Panc1 (cell line): ENCODE measurements around the gene STAC3. TPM values are rescaled to one million over a fixed set of nuclear protein-coding genes. Genes with fewer than 3 reads are reported as not detected.

Experiments used
- ATAC-seq: fragments of 200-7000 bp; cut with Tn5 transposase; 2 replicates; pipeline ENCODE4 v1.9.1; 2020; ENCODE audit warnings: mild to moderate bottlenecking, moderate library complexity
- BruUV-seq: library from RNA; stranded (reverse); fragments of 400-500 nt; replicated peaks from 2 replicates; lab custom pipeline; 2021; lab: Mats Ljungman, UMichigan
- CTCF ChIA-PET: fragments of 300-600 bp; sonication (Branson Sonifier 250); formaldehyde crosslinking; loops from one replicate; lab custom pipeline; 2022; ENCODE audit warnings: antibody characterized with exemption; lab: Charles Lee
- POLR2A ChIA-PET: fragments of 300-600 bp; sonication (Branson Sonifier 250); formaldehyde crosslinking; loops from one replicate; lab custom pipeline; 2022; ENCODE audit warnings: antibody characterized with exemption; lab: Charles Lee
- DNase-seq: peaks from one replicate; pipeline ENCODE4 v3.0.0-alpha.2; 2010; ENCODE audit warnings: low read depth, low spot score
- H3K27ac ChIP-seq: 2 replicates; pipeline ENCODE4 v1.5.1; 2011; ENCODE audit warnings: mild to moderate bottlenecking, low read length, inconsistent platforms
- H3K27me3 ChIP-seq: fragments of 200-500 bp; sonication (Bioruptor generic); 2 replicates; pipeline ENCODE4 v1.6.0; 2014; ENCODE audit warnings: low read length, inconsistent platforms; ENCODE audit not compliant: control insufficient read depth, insufficient read depth
- H3K36me3 ChIP-seq: fragments of 200-500 bp; sonication (Bioruptor generic); 2 replicates; pipeline ENCODE4 v1.5.1; 2014; ENCODE audit warnings: inconsistent platforms, mild to moderate bottlenecking, low read length, moderate library complexity; ENCODE audit not compliant: control insufficient read depth, insufficient read depth
- H3K4me1 ChIP-seq: 2 replicates; pipeline ENCODE4 v1.5.1; 2011; ENCODE audit warnings: inconsistent platforms, mild to moderate bottlenecking, low read length, moderate library complexity; ENCODE audit not compliant: control insufficient read depth, insufficient read depth
- H3K4me3 ChIP-seq, 2 experiments: 2 replicates each; pipeline ENCODE4 v1.5.1; 2011 to 2012; ENCODE audit warnings: low read depth in 2 of 2, low read length in 2 of 2, mild to moderate bottlenecking in 2 of 2, inconsistent platforms in 1 of 2, moderate library complexity in 1 of 2
- H3K9me3 ChIP-seq: fragments of 200-500 bp; sonication (Bioruptor generic); 2 replicates; pipeline ENCODE4 v1.5.1; 2014; ENCODE audit warnings: low read depth, mild to moderate bottlenecking, inconsistent platforms, low read length, moderate library complexity; ENCODE audit not compliant: control insufficient read depth, insufficient read depth
- CTCF ChIP-seq: fragments of 450-650 bp; IDR thresholded peaks from 2 replicates; pipeline ENCODE4 v1.5.1; 2017; ENCODE audit warnings: mild to moderate bottlenecking
- POLR2AphosphoS5 ChIP-seq: IDR thresholded peaks from 2 replicates; pipeline ENCODE4 v1.6.1; 2012; ENCODE audit warnings: mild to moderate bottlenecking, low read depth, low read length, moderate library complexity
- REST ChIP-seq, 2 experiments: IDR thresholded peaks; 2 replicates each; pipeline ENCODE4 v1.6.1; 2011 to 2012; ENCODE audit warnings: low read depth in 2 of 2, control low read depth in 1 of 2, low read length in 1 of 2, mild to moderate bottlenecking in 1 of 2, moderate library complexity in 1 of 2; ENCODE audit not compliant: insufficient read depth in 1 of 2
- SIN3A ChIP-seq: IDR thresholded peaks from 2 replicates; pipeline ENCODE4 v1.6.1; 2012; ENCODE audit warnings: low read depth, mild to moderate bottlenecking, low read length, moderate library complexity, borderline replicate concordance; ENCODE audit not compliant: insufficient read depth
- TCF7L2 ChIP-seq: IDR thresholded peaks from 2 replicates; pipeline ENCODE4 v1.6.1; 2011; ENCODE audit warnings: mild to moderate bottlenecking, low read depth, low read length, inconsistent platforms
- in situ Hi-C: cut with HindIII; loops from 2 replicates; pipeline ENCODE4 v1.10.0; 2016; ENCODE audit warnings: low sequenced_read_pairs, low pct_unique_long_range_greater_than_20kb
- intact Hi-C: fragments of 100-400 bp; cut with micrococcal nuclease; formaldehyde crosslinking; loops from one replicate; pipeline ENCODE4 v1.10.0; 2022; ENCODE audit not compliant: unreplicated experiment
- microRNA-seq: library from miRNA; unstranded; fragments of <30 nt; microRNA quantifications from one replicate; pipeline ENCODE4 v1.1.0, GENCODE V29; 2020; ENCODE audit not compliant: unreplicated experiment
- total RNA-seq: library from RNA; stranded (reverse); gene quantifications from one replicate; pipeline ENCODE4 v1.2.1, GENCODE V29; 2021; ENCODE audit not compliant: unreplicated experiment

Gene STAC3
- total RNA-seq, 1 experiment from 2014 or later: 0.87 TPM

- no peak overlapping the region for H3K4me3 ChIP-seq
- CTCF ChIA-PET: no interaction called here
- no peak for TF ChIP-seq POLR2AphosphoS5
- no peak for TF ChIP-seq SIN3A
- no peak for TF ChIP-seq REST (IDR thresholded peaks at IDR 0.05; ENCODE audit: insufficient read depth in 1 of 2, low read depth in 2 of 2, low read length in 1 of 2)
- no peak for TF ChIP-seq TCF7L2
- no peak for TF ChIP-seq CTCF
- in situ Hi-C loops: no loop called here
- no peaks in the 10 kb centered on the region for H3K9me3 ChIP-seq
- no peaks in the 10 kb centered on the region for H3K4me1 ChIP-seq
- no TSS peak for BruUV-seq
- no peak overlapping the region for H3K27ac ChIP-seq
- POLR2A ChIA-PET: no interaction called here
- H3K36me3 ChIP-seq: no peaks in the 10 kb centered on the region
- intact Hi-C loops: no loop called here
- ATAC-seq (no peak), DNase-seq (no peak)
- no peaks in the 10 kb centered on the region for H3K27me3 ChIP-seq
Measured at GRCh38 chr12:57193706-57194245, 57.2 kb downstream of the STAC3 start.

Small RNAs within 50 kb of the gene (microRNA-seq; reads per million reads assigned to microRNA genes)
- 1.3 reads per million for gene MIR1228

Other genes with a start within 250 kb of the STAC3 start
- 5.8 TPM for gene ZBTB39, start 244.6 kb downstream of the STAC3 start, total RNA-seq
- gene TAC3, start 234.7 kb downstream of the STAC3 start, total RNA-seq: not detected
- not detected for gene MYO1A, start 201.1 kb downstream of the STAC3 start, total RNA-seq
- gene NEMP1, start 172.4 kb downstream of the STAC3 start, total RNA-seq: 46.9 TPM
- gene NAB2, start 162.1 kb downstream of the STAC3 start, total RNA-seq: 13.9 TPM
- gene STAT6, start 139.8 kb downstream of the STAC3 start, total RNA-seq: 52.3 TPM
- 9.0 TPM for gene LRP1, start 122.7 kb downstream of the STAC3 start, total RNA-seq
- not detected for gene LRP1-AS, start 103.6 kb downstream of the STAC3 start, total RNA-seq
- 2.1 TPM for gene NXPH4, start 34.4 kb downstream of the STAC3 start, total RNA-seq
- 67.1 TPM for gene SHMT2, start 21.5 kb downstream of the STAC3 start, total RNA-seq
- 56.5 TPM for gene R3HDM2, start 179.9 kb upstream of the STAC3 start, total RNA-seq
- gene INHBC, start 183.6 kb upstream of the STAC3 start, total RNA-seq: not detected
- gene INHBE, start 204.1 kb upstream of the STAC3 start, total RNA-seq: 0.59 TPM
- gene GLI1, start 208.6 kb upstream of the STAC3 start, total RNA-seq: 6.5 TPM
- 0.92 TPM for gene ARHGAP9, start 228.7 kb upstream of the STAC3 start, total RNA-seq
- gene MARS1, start 236.9 kb upstream of the STAC3 start, total RNA-seq: 291 TPM